ENCODE results near the gene IFT122.
A peak's percentile ranks its signal among the peaks of the same experiment; 100 is the strongest.
"Not testable (repeated sequence)": the region's sequence is repeated elsewhere in the genome, so short reads cannot be mapped to it uniquely, and the experiment has no call there.

The IFT122 gene

GRCh38 chr3:129439817-129440617 is at the start of gene IFT122, which contains the start of gene MBD4:
Gene IFT122 (plus strand): TSS chr3:129440224. CDS start chr3:129440331, 107 bp downstream.
Gene MBD4 (minus strand): TSS chr3:129439948. CDS start chr3:129439833, 115 bp downstream.
- peaks cover 68% of the 10 kb centered on the region for H3K4me1 Mint-ChIP-seq (ENCODE audit: low read depth)
- H3K36me3 Mint-ChIP-seq: peaks cover 7% of the 10 kb centered on the region
- peak within 1 kb of the TSS; percentile 99 for H3K27ac Mint-ChIP-seq
- H3K27me3 Mint-ChIP-seq: no peaks in the 10 kb centered on the region
- peak within 1 kb of the TSS; percentile 97 for H3K4me3 Mint-ChIP-seq
- no peaks in the 10 kb centered on the region for H3K9me3 Mint-ChIP-seq (ENCODE audit: low read depth)

- not testable (repeated sequence) for H3K4me3 Mint-ChIP-seq; H3K9me3 Mint-ChIP-seq (ENCODE audit: low read depth); H3K27me3 Mint-ChIP-seq; H3K27ac Mint-ChIP-seq; H3K4me1 Mint-ChIP-seq (ENCODE audit: low read depth)
- H3K36me3 Mint-ChIP-seq: peaks cover 13% of the 10 kb centered on the region
These were observed 48.4 kb upstream of the IFT122 start for GRCh38 chr3:129391583-129391982.

- peaks cover 12% of the 10 kb centered on the region for H3K36me3 Mint-ChIP-seq
- not testable (repeated sequence) for H3K9me3 Mint-ChIP-seq (ENCODE audit: low read depth); H3K4me3 Mint-ChIP-seq; H3K27ac Mint-ChIP-seq; H3K27me3 Mint-ChIP-seq
- peaks cover 13% of the 10 kb centered on the region for H3K4me1 Mint-ChIP-seq (ENCODE audit: low read depth)
These were observed 47.7 kb upstream of the IFT122 start for GRCh38 chr3:129392106-129392887.

GRCh38 chr3:129393271-129393670 is 46.8 kb upstream of the IFT122 start:
- H3K27ac Mint-ChIP-seq: no peak overlapping the region
- H3K9me3 Mint-ChIP-seq (ENCODE audit: low read depth): no peaks in the 10 kb centered on the region
- peaks cover 4% of the 10 kb centered on the region for H3K36me3 Mint-ChIP-seq
- peaks cover 22% of the 10 kb centered on the region for H3K4me1 Mint-ChIP-seq (ENCODE audit: low read depth)
- no peak overlapping the region for H3K4me3 Mint-ChIP-seq
- H3K27me3 Mint-ChIP-seq: no peaks in the 10 kb centered on the region

- not testable (repeated sequence) for H3K4me3 Mint-ChIP-seq; H3K9me3 Mint-ChIP-seq (ENCODE audit: low read depth); H3K27me3 Mint-ChIP-seq; H3K36me3 Mint-ChIP-seq; H3K27ac Mint-ChIP-seq
- peaks cover 27% of the 10 kb centered on the region for H3K4me1 Mint-ChIP-seq (ENCODE audit: low read depth)
These were observed 46.1 kb upstream of the IFT122 start for GRCh38 chr3:129393760-129394564.

- H3K27me3 Mint-ChIP-seq: no peaks in the 10 kb centered on the region
- H3K4me1 Mint-ChIP-seq (ENCODE audit: low read depth): peaks cover 34% of the 10 kb centered on the region
- no peaks in the 10 kb centered on the region for H3K9me3 Mint-ChIP-seq (ENCODE audit: low read depth)
- H3K36me3 Mint-ChIP-seq: no peaks in the 10 kb centered on the region
- H3K27ac Mint-ChIP-seq: peak overlapping the region; percentile 98
- peak overlapping the region; percentile 98 for H3K4me3 Mint-ChIP-seq
These were observed 41.2 kb upstream of the IFT122 start for GRCh38 chr3:129398803-129399144.

- Mint-ChIP-seq H3K27ac (peak overlapping the region; percentile 98), H3K4me1 (ENCODE audit: low read depth) (peaks cover 34% of the 10 kb centered on the region), H3K9me3 (ENCODE audit: low read depth) (no peaks in the 10 kb centered on the region), H3K27me3 (no peaks in the 10 kb centered on the region), H3K4me3 (peak overlapping the region; percentile 98), H3K36me3 (no peaks in the 10 kb centered on the region)
These were observed 40.7 kb upstream of the IFT122 start for GRCh38 chr3:129399145-129399894.

- Mint-ChIP-seq H3K4me1 (ENCODE audit: low read depth) (peaks cover 34% of the 10 kb centered on the region), H3K9me3 (ENCODE audit: low read depth) (no peaks in the 10 kb centered on the region)
These were observed 40.1 kb upstream of the IFT122 start for GRCh38 chr3:129399895-129400357.

GRCh38 chr3:129402210-129402609 is 37.8 kb upstream of the IFT122 start:
- Mint-ChIP-seq H3K27ac (no peak overlapping the region), H3K9me3 (ENCODE audit: low read depth) (no peaks in the 10 kb centered on the region), H3K36me3 (no peaks in the 10 kb centered on the region), H3K27me3 (no peaks in the 10 kb centered on the region), H3K4me3 (no peak overlapping the region), H3K4me1 (ENCODE audit: low read depth) (peaks cover 22% of the 10 kb centered on the region)

More at GRCh38 chr3:129399895-129400357, 40.1 kb upstream of the IFT122 start:
- H3K27me3 Mint-ChIP-seq: no peaks in the 10 kb centered on the region
- peak overlapping the region; percentile 98 for H3K27ac Mint-ChIP-seq
- no peaks in the 10 kb centered on the region for H3K36me3 Mint-ChIP-seq
- peak overlapping the region; percentile 98 for H3K4me3 Mint-ChIP-seq

GRCh38 chr3:129402616-129403015 is 37.4 kb upstream of the IFT122 start:
- H3K4me3 Mint-ChIP-seq: no peak overlapping the region
- peaks cover 18% of the 10 kb centered on the region for H3K4me1 Mint-ChIP-seq (ENCODE audit: low read depth)
- no peak overlapping the region for H3K27ac Mint-ChIP-seq
- H3K36me3 Mint-ChIP-seq: no peaks in the 10 kb centered on the region
- no peaks in the 10 kb centered on the region for H3K27me3 Mint-ChIP-seq
- no peaks in the 10 kb centered on the region for H3K9me3 Mint-ChIP-seq (ENCODE audit: low read depth)

- no peak overlapping the region for H3K27ac Mint-ChIP-seq
- H3K4me1 Mint-ChIP-seq (ENCODE audit: low read depth): peaks cover 11% of the 10 kb centered on the region
These were observed 36.6 kb upstream of the IFT122 start for GRCh38 chr3:129403450-129403849.

GRCh38 chr3:129404130-129404529 is 35.9 kb upstream of the IFT122 start:
- Mint-ChIP-seq H3K27ac (no peak overlapping the region), H3K4me3 (no peak overlapping the region), H3K9me3 (ENCODE audit: low read depth) (no peaks in the 10 kb centered on the region), H3K36me3 (no peaks in the 10 kb centered on the region), H3K27me3 (no peaks in the 10 kb centered on the region), H3K4me1 (ENCODE audit: low read depth) (peaks cover 7% of the 10 kb centered on the region)

More at GRCh38 chr3:129403450-129403849, 36.6 kb upstream of the IFT122 start:
- Mint-ChIP-seq H3K4me3 (no peak overlapping the region), H3K9me3 (ENCODE audit: low read depth) (no peaks in the 10 kb centered on the region), H3K36me3 (no peaks in the 10 kb centered on the region), H3K27me3 (no peaks in the 10 kb centered on the region)

GRCh38 chr3:129404610-129405009 is 35.4 kb upstream of the IFT122 start:
- H3K27me3 Mint-ChIP-seq: no peaks in the 10 kb centered on the region
- no peaks in the 10 kb centered on the region for H3K36me3 Mint-ChIP-seq
- no peak overlapping the region for H3K4me3 Mint-ChIP-seq
- H3K27ac Mint-ChIP-seq: no peak overlapping the region
- no peaks in the 10 kb centered on the region for H3K9me3 Mint-ChIP-seq (ENCODE audit: low read depth)
- peaks cover 2% of the 10 kb centered on the region for H3K4me1 Mint-ChIP-seq (ENCODE audit: low read depth)

- Mint-ChIP-seq H3K9me3 (ENCODE audit: low read depth) (no peaks in the 10 kb centered on the region), H3K4me3 (no peak overlapping the region), H3K36me3 (no peaks in the 10 kb centered on the region), H3K27ac (no peak overlapping the region), H3K4me1 (ENCODE audit: low read depth) (no peaks in the 10 kb centered on the region), H3K27me3 (no peaks in the 10 kb centered on the region)
These were observed 30.5 kb upstream of the IFT122 start for GRCh38 chr3:129409541-129409940.

Measured in activated naive CD8-positive, alpha-beta T cell (primary cell).